NB4 (cell line): Measurements from ENCODE around the gene FZD10.

Experiments
- CTCF ChIP-seq: IDR thresholded peaks from one replicate; pipeline ENCODE4 v1.5.1; 2012; ENCODE audit warnings: low read depth, low read length
- TF ChIP-seq, protein P1 (sequence below): IDR thresholded peaks from 2 replicates; pipeline ENCODE4 v1.6.1; 2011; ENCODE audit warnings: low read depth, low read length

DNA sequence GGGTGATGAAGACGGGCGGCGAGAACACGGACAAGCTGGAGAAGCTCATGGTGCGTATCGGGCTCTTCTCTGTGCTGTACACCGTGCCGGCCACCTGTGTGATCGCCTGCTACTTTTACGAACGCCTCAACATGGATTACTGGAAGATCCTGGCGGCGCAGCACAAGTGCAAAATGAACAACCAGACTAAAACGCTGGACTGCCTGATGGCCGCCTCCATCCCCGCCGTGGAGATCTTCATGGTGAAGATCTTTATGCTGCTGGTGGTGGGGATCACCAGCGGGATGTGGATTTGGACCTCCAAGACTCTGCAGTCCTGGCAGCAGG is 1.9 kb downstream of the FZD10 start:
- TF ChIP-seq CTCF = no peak
- TF ChIP-seq, protein P1, sequence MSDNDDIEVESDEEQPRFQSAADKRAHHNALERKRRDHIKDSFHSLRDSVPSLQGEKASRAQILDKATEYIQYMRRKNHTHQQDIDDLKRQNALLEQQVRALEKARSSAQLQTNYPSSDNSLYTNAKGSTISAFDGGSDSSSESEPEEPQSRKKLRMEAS = no peak
